ENCODE results near the gene FAM81A.

- TF ChIP-seq CTCF (IDR thresholded peaks at IDR 0.05; ENCODE audit: low read depth, low read length, missing input control): no peak
- no peak for TF ChIP-seq YY1 (IDR thresholded peaks at IDR 0.05)
- no peak for TF ChIP-seq ZBTB33 (IDR thresholded peaks at IDR 0.05)
- TF ChIP-seq TAF1 (conservative IDR thresholded peaks at IDR 0.05): no peak
- no peak for TF ChIP-seq MAX (IDR thresholded peaks at IDR 0.05)
- no peak for TF ChIP-seq HNF4A (conservative IDR thresholded peaks at IDR 0.05)
- no peak for TF ChIP-seq SP1 (IDR thresholded peaks at IDR 0.05)
- no peak for TF ChIP-seq RAD21 (IDR thresholded peaks at IDR 0.05)
- TF ChIP-seq EGR1 (IDR thresholded peaks at IDR 0.05; ENCODE audit: low read depth in 2 of 2): no peak
Observed at GRCh38 chr15:59416816-59417215, 21.2 kb upstream of the FAM81A start.

All from liver (tissue), 3 donors.